GM12865 (cell line): ENCODE measurements around the gene USP25.

Experiments used
- DNase-seq: peaks from one replicate; pipeline ENCODE4 v3.0.0; 2010; ENCODE audit warnings: low read depth
- H3K4me3 ChIP-seq: 2 replicates; pipeline ENCODE4 v1.5.1; 2011; ENCODE audit warnings: mild to moderate bottlenecking, low read depth, low read length, control low read depth
- TF ChIP-seq, protein P1 (sequence below): IDR thresholded peaks from 2 replicates; pipeline ENCODE4 v1.5.1; 2011; ENCODE audit warnings: low read length, control low read depth, low read depth, inconsistent platforms; ENCODE audit not compliant: insufficient read depth; ENCODE audit errors: missing control alignments

USP25 gene

DNA sequence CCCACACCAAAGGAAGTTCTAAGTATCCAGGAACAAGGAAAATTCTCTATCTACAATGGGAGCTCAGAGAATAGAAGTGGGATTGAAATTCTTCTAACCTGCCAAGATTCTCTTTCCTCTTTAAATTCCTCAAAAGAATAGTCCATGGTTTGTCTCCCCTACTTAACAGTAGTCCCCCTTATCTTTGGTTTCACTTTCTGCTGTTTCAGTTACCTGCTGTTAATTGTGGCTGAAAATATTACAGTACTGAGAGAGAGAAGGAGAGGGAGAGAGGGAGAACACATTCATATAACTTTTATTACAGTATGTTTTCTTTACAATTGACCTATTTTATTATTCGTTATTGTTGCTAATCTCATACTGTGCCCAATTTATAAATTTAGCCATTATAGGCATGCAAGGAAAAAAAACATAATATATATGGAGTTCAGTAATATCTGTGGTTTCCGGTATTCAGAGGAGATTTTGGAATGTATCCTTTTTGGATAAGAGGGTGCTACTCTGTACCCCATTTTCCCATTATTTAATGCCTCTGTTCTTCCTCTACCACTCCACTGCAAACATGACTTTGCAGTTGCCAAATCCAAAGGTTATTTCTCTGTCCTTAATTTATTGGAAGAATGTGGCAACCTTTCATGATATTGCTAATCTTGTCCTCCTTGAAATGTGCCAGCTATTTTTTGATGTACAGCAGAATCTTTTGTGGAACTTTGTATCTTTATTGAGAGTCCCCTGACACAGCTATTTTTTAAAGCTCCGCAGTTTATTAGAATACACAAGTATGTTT, 68.0 kb downstream of the USP25 start:
- no peak overlapping the region for H3K4me3 ChIP-seq
- peak; percentile 1 for DNase-seq
- TF ChIP-seq, protein P1, sequence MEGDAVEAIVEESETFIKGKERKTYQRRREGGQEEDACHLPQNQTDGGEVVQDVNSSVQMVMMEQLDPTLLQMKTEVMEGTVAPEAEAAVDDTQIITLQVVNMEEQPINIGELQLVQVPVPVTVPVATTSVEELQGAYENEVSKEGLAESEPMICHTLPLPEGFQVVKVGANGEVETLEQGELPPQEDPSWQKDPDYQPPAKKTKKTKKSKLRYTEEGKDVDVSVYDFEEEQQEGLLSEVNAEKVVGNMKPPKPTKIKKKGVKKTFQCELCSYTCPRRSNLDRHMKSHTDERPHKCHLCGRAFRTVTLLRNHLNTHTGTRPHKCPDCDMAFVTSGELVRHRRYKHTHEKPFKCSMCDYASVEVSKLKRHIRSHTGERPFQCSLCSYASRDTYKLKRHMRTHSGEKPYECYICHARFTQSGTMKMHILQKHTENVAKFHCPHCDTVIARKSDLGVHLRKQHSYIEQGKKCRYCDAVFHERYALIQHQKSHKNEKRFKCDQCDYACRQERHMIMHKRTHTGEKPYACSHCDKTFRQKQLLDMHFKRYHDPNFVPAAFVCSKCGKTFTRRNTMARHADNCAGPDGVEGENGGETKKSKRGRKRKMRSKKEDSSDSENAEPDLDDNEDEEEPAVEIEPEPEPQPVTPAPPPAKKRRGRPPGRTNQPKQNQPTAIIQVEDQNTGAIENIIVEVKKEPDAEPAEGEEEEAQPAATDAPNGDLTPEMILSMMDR: no peak

DNA sequence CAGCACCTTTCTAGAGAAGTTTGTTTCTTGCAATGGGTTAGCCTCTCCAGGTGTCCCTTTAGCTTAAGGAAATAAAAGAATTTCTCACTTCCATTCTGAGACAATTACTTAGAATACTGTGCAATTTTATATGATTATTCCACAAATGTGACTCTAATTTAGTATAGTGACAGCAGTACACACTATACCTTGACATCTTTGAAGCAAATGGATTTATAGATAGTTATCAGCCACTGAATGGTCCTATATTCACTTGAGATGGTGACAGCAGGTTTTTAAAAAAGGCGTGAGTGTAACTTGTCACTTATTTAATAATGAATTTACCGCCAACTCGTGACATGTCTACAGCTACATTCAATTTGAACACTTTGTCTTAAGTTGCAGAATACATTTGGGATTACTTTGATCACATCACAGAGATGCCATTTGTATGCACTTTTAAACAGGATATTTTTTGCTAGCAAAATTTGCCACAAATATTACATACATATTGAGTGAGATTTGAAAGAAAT, 71.6 kb downstream of the USP25 start:
- TF ChIP-seq, protein P1: no peak
- H3K4me3 ChIP-seq: no peak overlapping the region
- no peak for DNase-seq

DNA sequence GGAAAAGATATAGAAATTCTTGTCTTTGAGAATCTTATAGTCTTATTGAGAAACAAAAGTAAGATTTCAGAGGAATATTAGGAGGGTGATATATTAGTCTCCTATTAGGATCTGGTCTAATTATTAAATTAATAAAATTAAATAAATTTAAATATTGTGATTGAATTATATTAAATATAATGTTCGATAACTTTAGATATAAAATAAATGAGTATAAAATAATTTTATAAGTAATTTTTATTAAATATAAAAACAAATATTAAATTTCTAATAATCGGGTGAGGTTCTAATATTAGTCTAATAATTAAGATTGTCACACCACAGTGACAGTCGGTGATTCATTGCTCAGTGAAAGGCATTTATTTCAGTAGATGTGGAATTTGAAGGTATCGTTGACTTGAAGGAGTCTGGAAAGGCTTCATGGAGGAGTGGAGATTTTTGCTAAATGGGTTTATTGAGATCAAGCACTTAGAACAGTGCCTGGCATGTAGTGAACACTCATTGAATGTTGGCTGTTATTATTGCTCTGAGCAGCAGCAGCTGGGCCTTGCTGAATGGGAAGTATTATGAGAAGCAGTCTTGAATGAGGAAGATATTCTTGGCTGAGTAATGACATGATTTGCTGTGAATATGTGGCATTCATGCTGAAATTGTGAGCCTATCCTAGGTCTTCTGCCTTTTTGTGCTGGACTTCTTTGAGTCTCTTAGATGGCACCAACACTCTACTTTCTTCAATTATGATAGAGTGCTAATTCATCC, 74.6 kb downstream of the USP25 start:
- no peak for DNase-seq
- TF ChIP-seq, protein P1: no peak
- no peak overlapping the region for H3K4me3 ChIP-seq

DNA sequence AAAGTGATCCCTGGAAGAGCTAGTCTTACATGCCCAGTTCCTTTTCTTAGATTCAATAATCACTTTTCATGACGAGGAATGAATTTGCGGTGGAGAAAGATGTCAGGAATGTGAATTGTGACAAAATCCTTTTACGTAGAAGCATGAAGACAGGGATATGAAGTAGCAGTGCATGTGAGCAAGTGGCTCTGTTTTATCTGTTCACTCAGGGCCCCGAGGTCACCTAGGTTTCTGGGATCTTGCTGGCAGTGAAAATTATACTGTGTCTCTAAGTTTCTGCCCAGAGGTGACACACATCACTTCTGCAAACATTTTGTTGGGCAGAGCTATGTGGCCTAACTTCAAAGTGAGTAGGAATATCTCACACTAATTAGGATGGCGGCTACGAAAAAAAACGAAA, 79.3 kb downstream of the USP25 start:
- TF ChIP-seq, protein P1: no peak
- no peak for DNase-seq
- no peak overlapping the region for H3K4me3 ChIP-seq

DNA sequence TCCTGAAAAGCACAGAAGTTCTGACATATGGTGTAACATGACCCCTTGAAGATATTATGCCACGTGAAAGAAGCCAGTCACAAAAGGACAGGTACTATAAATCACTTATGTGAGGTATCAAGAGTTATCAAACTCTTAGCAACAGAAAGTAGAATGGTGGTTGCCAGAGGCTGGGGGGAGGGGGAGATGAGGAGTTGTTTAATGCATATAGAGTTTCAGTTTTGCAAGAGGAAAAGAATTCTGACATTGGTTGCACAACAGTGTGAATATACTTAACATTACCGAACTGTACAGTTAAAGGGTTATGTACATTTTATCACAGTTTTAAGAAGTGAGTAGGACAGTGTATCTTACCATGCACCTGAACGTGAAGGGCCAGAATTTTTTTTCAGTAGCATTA, 80.0 kb downstream of the USP25 start:
- DNase-seq: no peak
- TF ChIP-seq, protein P1: no peak
- H3K4me3 ChIP-seq: no peak overlapping the region

DNA sequence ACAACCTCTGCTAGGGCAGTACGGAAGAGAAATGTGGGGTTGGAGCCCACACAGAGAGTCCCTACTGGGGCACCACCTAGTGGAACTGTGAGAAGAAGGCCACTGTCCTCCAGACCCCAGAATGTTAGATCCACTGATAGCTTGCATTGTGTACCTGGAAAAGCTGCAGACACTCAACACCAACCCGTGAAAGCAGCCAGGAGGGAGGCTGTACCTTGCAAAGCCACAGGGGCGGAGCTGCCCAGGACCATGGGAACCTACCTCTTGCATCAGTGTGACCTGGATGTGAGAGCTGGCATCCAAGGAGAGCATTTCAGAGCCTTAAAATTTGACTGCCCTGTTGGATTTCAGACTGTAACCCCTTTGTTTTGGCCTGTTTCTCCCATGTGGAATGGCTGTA, 85.5 kb downstream of the USP25 start:
- TF ChIP-seq, protein P1: no peak
- H3K4me3 ChIP-seq: no peak overlapping the region
- no peak for DNase-seq

DNA sequence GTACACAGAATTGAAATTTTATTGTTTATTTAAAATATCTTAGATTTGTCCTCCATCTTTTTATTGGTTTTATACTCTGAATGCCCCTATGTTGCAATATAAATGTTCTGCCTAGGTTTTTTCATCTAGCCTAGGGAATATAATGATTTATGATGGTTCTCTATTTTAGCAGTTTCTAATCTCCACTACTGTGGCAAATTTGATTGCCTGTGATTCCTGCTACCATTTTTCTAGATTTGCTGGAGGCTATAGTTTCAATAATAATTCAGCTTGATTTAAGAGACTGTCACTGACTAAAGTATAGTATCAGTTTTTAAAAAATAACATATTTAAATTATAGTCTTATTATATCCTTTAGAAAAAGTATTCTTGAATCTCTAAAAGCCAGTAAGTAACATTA, 90.5 kb downstream of the USP25 start:
- TF ChIP-seq, protein P1: no peak
- DNase-seq: no peak
- no peak overlapping the region for H3K4me3 ChIP-seq
